DOHH2 (cell line): ENCODE data around the gene PSMD4.
"Not testable (repeated sequence)": the region's sequence is repeated elsewhere in the genome, so short reads cannot be mapped to it uniquely, and the experiment has no call there.

Source experiments
- H3F3A ChIP-seq: fragments of 200-600 bp; sonication (generic), shearing (Covaris generic); 2 replicates; pipeline ENCODE4 v1.6.0; 2016; ENCODE audit warnings: antibody characterized with exemption, mild to moderate bottlenecking; ENCODE audit not compliant: control insufficient read depth, insufficient read depth
- H3K27ac ChIP-seq: fragments of 200-600 bp; sonication (generic); 2 replicates; pipeline ENCODE4 v1.5.1; 2014; ENCODE audit warnings: low read depth, mild to moderate bottlenecking, low read length, moderate library complexity
- H3K27me3 ChIP-seq: fragments of 200-600 bp; sonication (generic); 2 replicates; pipeline ENCODE4 v1.6.1; 2014; ENCODE audit warnings: mild to moderate bottlenecking, low read length, mixed read lengths; ENCODE audit not compliant: control insufficient read depth
- H3K36me3 ChIP-seq: fragments of 200-600 bp; sonication (generic); 2 replicates; pipeline ENCODE4 v1.6.1; 2014; ENCODE audit warnings: mild to moderate bottlenecking, low read length, moderate library complexity, mixed read lengths; ENCODE audit not compliant: control insufficient read depth
- H3K4me1 ChIP-seq: fragments of 200-600 bp; sonication (generic); 2 replicates; pipeline ENCODE4 v1.6.1; 2014; ENCODE audit warnings: mild to moderate bottlenecking, low read length, mixed read lengths; ENCODE audit not compliant: control insufficient read depth
- H3K4me2 ChIP-seq: fragments of 200-600 bp; sonication (generic); 2 replicates; pipeline ENCODE4 v1.6.0; 2014; ENCODE audit warnings: mild to moderate bottlenecking, low read length, moderate library complexity
- H3K4me3 ChIP-seq: fragments of 200-600 bp; sonication (generic); 2 replicates; pipeline ENCODE4 v1.5.1; 2014; ENCODE audit warnings: mild to moderate bottlenecking, low read length, mixed read lengths
- H3K79me2 ChIP-seq: fragments of 200-600 bp; sonication (generic); 2 replicates; pipeline ENCODE4 v1.6.1; 2014; ENCODE audit warnings: mild to moderate bottlenecking, low read length, mixed read lengths; ENCODE audit not compliant: control insufficient read depth
- H3K9me2 ChIP-seq: fragments of 200-600 bp; sonication (generic); replicated peaks from 2 replicates; pipeline ENCODE4 v1.6.1; 2014; ENCODE audit warnings: mild to moderate bottlenecking, low read length, mixed read lengths; ENCODE audit not compliant: control insufficient read depth
- H3K9me3 ChIP-seq: fragments of 200-600 bp; sonication (generic); 2 replicates; pipeline ENCODE4 v1.6.1; 2014; ENCODE audit warnings: antibody characterized with exemption, low read length, mixed read lengths; ENCODE audit not compliant: control insufficient read depth, insufficient read depth
- H4K20me1 ChIP-seq: fragments of 200-600 bp; sonication (generic); 2 replicates; pipeline ENCODE4 v1.6.0; 2014; ENCODE audit warnings: low read depth, mild to moderate bottlenecking, antibody characterized with exemption, low read length, moderate library complexity; ENCODE audit not compliant: control insufficient read depth, insufficient read depth
- EZH2phosphoT487 ChIP-seq: fragments of 200-600 bp; sonication (generic); IDR thresholded peaks from 2 replicates; pipeline ENCODE4 v1.6.1; 2017; ENCODE audit warnings: borderline replicate concordance, mild to moderate bottlenecking, antibody characterized with exemption, low read length, moderate library complexity, mixed read lengths
- TF ChIP-seq, protein P1 (sequence below): fragments of 200-600 bp; sonication (generic); IDR thresholded peaks from one replicate; pipeline ENCODE4 v1.5.1; 2014; ENCODE audit warnings: antibody characterized with exemption, mild to moderate bottlenecking, low read depth, low read length; ENCODE audit not compliant: poor library complexity, severe bottlenecking

Gene PSMD4

GRCh38 chr1:151254217-151255213 lies at the start of gene PSMD4:
Gene PSMD4, plus strand, starts transcription at chr1:151254734. Its CDS starts 49 bp downstream, at chr1:151254783.
- H3K4me2 ChIP-seq, result peak within 1 kb of the TSS; percentile 71
- H4K20me1 ChIP-seq, result no peaks in the 10 kb centered on the region
- peak within 1 kb of the TSS; percentile 31 for H3K27ac ChIP-seq
- H3K79me2 ChIP-seq, result peaks cover 53% of the 10 kb centered on the region
- peak within 1 kb of the TSS; percentile 81 for H3K4me3 ChIP-seq
- no peaks in the 10 kb centered on the region for H3K9me2 ChIP-seq
- H3K9me3 ChIP-seq, result no peaks in the 10 kb centered on the region
- H3K36me3 ChIP-seq, result peaks cover 2% of the 10 kb centered on the region
- H3F3A ChIP-seq, result peaks cover 15% of the 10 kb centered on the region
- H3K27me3 ChIP-seq, result no peaks in the 10 kb centered on the region
- TF ChIP-seq, protein P1, sequence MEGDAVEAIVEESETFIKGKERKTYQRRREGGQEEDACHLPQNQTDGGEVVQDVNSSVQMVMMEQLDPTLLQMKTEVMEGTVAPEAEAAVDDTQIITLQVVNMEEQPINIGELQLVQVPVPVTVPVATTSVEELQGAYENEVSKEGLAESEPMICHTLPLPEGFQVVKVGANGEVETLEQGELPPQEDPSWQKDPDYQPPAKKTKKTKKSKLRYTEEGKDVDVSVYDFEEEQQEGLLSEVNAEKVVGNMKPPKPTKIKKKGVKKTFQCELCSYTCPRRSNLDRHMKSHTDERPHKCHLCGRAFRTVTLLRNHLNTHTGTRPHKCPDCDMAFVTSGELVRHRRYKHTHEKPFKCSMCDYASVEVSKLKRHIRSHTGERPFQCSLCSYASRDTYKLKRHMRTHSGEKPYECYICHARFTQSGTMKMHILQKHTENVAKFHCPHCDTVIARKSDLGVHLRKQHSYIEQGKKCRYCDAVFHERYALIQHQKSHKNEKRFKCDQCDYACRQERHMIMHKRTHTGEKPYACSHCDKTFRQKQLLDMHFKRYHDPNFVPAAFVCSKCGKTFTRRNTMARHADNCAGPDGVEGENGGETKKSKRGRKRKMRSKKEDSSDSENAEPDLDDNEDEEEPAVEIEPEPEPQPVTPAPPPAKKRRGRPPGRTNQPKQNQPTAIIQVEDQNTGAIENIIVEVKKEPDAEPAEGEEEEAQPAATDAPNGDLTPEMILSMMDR, result no peak
- no peak for TF ChIP-seq EZH2phosphoT487
- H3K4me1 ChIP-seq, result peaks cover 10% of the 10 kb centered on the region

DNA sequence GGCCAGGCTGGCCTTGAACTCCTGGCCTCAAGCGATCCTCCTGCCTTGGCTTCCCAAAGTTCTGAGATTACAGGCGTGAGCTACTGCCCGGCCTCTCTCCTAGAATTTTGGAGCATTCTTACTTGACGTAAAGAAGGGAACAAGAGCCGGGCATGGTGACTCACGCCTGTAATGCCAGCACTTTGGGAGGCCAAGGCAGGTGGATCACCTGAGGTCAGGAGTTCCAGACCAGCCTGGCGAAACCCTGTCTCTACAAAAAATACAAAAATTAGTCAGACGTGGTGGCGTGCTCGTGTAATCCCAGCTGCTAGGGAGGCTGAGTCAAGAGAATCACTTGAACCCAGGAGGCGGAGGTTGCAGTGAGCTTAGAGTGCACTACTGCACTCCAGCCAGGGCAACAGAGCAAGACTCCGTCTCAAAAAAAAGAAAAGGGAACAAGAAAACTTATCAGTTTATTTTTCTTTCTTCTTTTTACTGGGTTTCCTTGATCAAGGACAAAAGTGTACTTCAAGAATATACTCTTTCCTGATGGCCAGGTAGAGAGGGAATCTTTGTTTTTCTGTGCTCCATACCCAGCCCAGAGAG lies 49.1 kb upstream of the PSMD4 start:
- not testable (repeated sequence) for H3F3A ChIP-seq, H3K4me1 ChIP-seq, H3K4me2 ChIP-seq, H3K27me3 ChIP-seq, H4K20me1 ChIP-seq, H3K9me3 ChIP-seq, H3K27ac ChIP-seq, H3K4me3 ChIP-seq, H3K9me2 ChIP-seq
- H3K79me2 ChIP-seq, result peaks cover 98% of the 10 kb centered on the region
- H3K36me3 ChIP-seq, result peaks cover 75% of the 10 kb centered on the region

DNA sequence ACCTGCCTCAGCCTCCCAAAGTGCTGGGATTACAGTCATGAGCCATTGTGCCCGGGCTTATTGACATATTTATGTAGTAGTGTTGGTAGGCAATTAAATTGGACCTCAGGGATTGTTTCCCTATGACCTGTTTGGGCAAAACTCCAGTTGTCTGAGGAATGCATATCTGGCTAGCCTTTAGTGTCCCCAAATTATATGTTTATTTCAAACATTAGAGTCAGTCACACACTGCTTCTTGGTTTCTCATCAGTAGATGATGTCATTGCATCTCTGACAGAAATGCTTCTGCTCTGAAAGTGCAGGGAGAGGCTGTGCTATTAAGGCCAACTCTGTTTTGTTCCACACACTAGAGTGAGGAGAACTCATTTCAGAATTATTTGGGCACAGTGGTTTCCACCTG lies 43.7 kb upstream of the PSMD4 start:
- Histone ChIP-seq H3K27me3 (no peaks in the 10 kb centered on the region), H3K36me3 (peaks cover 69% of the 10 kb centered on the region), H3K79me2 (peaks cover 97% of the 10 kb centered on the region), H3K4me3 (no peak overlapping the region), H3K4me1 (no peaks in the 10 kb centered on the region), H4K20me1 (0 out of 2 replicates have a peak, but pooled peaks cover 3% of the 10 kb centered on the region), H3K27ac (no peak overlapping the region), H3K4me2 (no peak overlapping the region), H3K9me3 (no peaks in the 10 kb centered on the region), H3F3A (peaks cover 3% of the 10 kb centered on the region; the same call in 1 of the 2 replicates), H3K9me2 (no peaks in the 10 kb centered on the region)
- TF ChIP-seq, protein P1, result no peak
- no peak for TF ChIP-seq EZH2phosphoT487
